DOHH2 (cell line): ENCODE measurements around the gene DISP2.
A peak's percentile ranks its signal among the peaks of the same experiment; 100 is the strongest.

ENCODE experiments used
- H3F3A ChIP-seq: fragments of 200-600 bp; sonication (generic), shearing (Covaris generic); 2 replicates; pipeline ENCODE4 v1.6.0; 2016; ENCODE audit warnings: antibody characterized with exemption, mild to moderate bottlenecking; ENCODE audit not compliant: control insufficient read depth, insufficient read depth
- H3K27ac ChIP-seq: fragments of 200-600 bp; sonication (generic); 2 replicates; pipeline ENCODE4 v1.5.1; 2014; ENCODE audit warnings: low read depth, mild to moderate bottlenecking, low read length, moderate library complexity
- H3K27me3 ChIP-seq: fragments of 200-600 bp; sonication (generic); 2 replicates; pipeline ENCODE4 v1.6.1; 2014; ENCODE audit warnings: mild to moderate bottlenecking, low read length, mixed read lengths; ENCODE audit not compliant: control insufficient read depth
- H3K36me3 ChIP-seq: fragments of 200-600 bp; sonication (generic); 2 replicates; pipeline ENCODE4 v1.6.1; 2014; ENCODE audit warnings: mild to moderate bottlenecking, low read length, moderate library complexity, mixed read lengths; ENCODE audit not compliant: control insufficient read depth
- H3K4me1 ChIP-seq: fragments of 200-600 bp; sonication (generic); 2 replicates; pipeline ENCODE4 v1.6.1; 2014; ENCODE audit warnings: mild to moderate bottlenecking, low read length, mixed read lengths; ENCODE audit not compliant: control insufficient read depth
- H3K4me2 ChIP-seq: fragments of 200-600 bp; sonication (generic); 2 replicates; pipeline ENCODE4 v1.6.0; 2014; ENCODE audit warnings: mild to moderate bottlenecking, low read length, moderate library complexity
- H3K4me3 ChIP-seq: fragments of 200-600 bp; sonication (generic); 2 replicates; pipeline ENCODE4 v1.5.1; 2014; ENCODE audit warnings: mild to moderate bottlenecking, low read length, mixed read lengths
- H3K79me2 ChIP-seq: fragments of 200-600 bp; sonication (generic); 2 replicates; pipeline ENCODE4 v1.6.1; 2014; ENCODE audit warnings: mild to moderate bottlenecking, low read length, mixed read lengths; ENCODE audit not compliant: control insufficient read depth
- H3K9me2 ChIP-seq: fragments of 200-600 bp; sonication (generic); replicated peaks from 2 replicates; pipeline ENCODE4 v1.6.1; 2014; ENCODE audit warnings: mild to moderate bottlenecking, low read length, mixed read lengths; ENCODE audit not compliant: control insufficient read depth
- H3K9me3 ChIP-seq: fragments of 200-600 bp; sonication (generic); 2 replicates; pipeline ENCODE4 v1.6.1; 2014; ENCODE audit warnings: antibody characterized with exemption, low read length, mixed read lengths; ENCODE audit not compliant: control insufficient read depth, insufficient read depth
- H4K20me1 ChIP-seq: fragments of 200-600 bp; sonication (generic); 2 replicates; pipeline ENCODE4 v1.6.0; 2014; ENCODE audit warnings: low read depth, mild to moderate bottlenecking, antibody characterized with exemption, low read length, moderate library complexity; ENCODE audit not compliant: control insufficient read depth, insufficient read depth
- CTCF ChIP-seq: fragments of 200-600 bp; sonication (generic); IDR thresholded peaks from one replicate; pipeline ENCODE4 v1.5.1; 2014; ENCODE audit warnings: antibody characterized with exemption, mild to moderate bottlenecking, low read depth, low read length; ENCODE audit not compliant: poor library complexity, severe bottlenecking
- EZH2phosphoT487 ChIP-seq: fragments of 200-600 bp; sonication (generic); IDR thresholded peaks from 2 replicates; pipeline ENCODE4 v1.6.1; 2017; ENCODE audit warnings: borderline replicate concordance, mild to moderate bottlenecking, antibody characterized with exemption, low read length, moderate library complexity, mixed read lengths

The DISP2 gene

DNA sequence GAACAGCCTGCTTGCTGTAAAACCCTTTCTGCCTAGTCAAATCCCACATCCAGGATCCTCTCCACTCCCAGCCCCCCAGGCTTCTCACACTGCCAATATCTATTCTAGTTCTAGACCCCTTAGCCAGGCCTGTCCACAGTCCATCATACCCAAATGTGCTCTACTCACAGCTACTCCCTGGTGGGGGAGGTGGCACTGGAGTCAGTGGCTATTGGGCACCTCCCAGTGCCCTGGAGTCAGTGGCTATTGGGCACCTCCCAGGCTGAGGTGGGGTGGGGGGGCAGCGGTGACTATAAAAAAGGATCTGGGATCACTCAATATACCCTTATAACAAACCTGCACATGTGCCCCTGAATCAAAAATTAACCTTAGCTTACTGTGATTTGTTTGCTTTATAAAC, 773 bp upstream of the DISP2 start:
- Histone ChIP-seq H3K4me2 (peak overlapping the region; percentile 83), H3K4me3 (peak overlapping the region; percentile 75), H3K4me1 (peaks cover 12% of the 10 kb centered on the region), H3K27ac (no peak overlapping the region), H3F3A (no peaks in the 10 kb centered on the region), H3K36me3 (no peaks in the 10 kb centered on the region), H4K20me1 (no peaks in the 10 kb centered on the region), H3K9me3 (no peaks in the 10 kb centered on the region), H3K9me2 (no peaks in the 10 kb centered on the region), H3K27me3 (peaks cover 8% of the 10 kb centered on the region; the same call in 1 of the 2 replicates), H3K79me2 (no peaks in the 10 kb centered on the region)
- TF ChIP-seq EZH2phosphoT487 (no peak), CTCF (no peak)

GRCh38 chr15:40358471-40359353, 693 bp downstream of the DISP2 start:
- Histone ChIP-seq H3K4me2 (peak overlapping the region; percentile 83), H3K9me2 (no peaks in the 10 kb centered on the region), H3F3A (no peaks in the 10 kb centered on the region), H3K79me2 (no peaks in the 10 kb centered on the region), H3K9me3 (no peaks in the 10 kb centered on the region), H3K27me3 (peaks cover under 1% of the 10 kb centered on the region; the same call in 1 of the 2 replicates), H3K36me3 (no peaks in the 10 kb centered on the region), H4K20me1 (no peaks in the 10 kb centered on the region), H3K4me3 (peak overlapping the region; percentile 75), H3K4me1 (peaks cover 12% of the 10 kb centered on the region), H3K27ac (no peak overlapping the region)
- TF ChIP-seq EZH2phosphoT487, result no peak
- peak; percentile 50 for TF ChIP-seq CTCF

DNA sequence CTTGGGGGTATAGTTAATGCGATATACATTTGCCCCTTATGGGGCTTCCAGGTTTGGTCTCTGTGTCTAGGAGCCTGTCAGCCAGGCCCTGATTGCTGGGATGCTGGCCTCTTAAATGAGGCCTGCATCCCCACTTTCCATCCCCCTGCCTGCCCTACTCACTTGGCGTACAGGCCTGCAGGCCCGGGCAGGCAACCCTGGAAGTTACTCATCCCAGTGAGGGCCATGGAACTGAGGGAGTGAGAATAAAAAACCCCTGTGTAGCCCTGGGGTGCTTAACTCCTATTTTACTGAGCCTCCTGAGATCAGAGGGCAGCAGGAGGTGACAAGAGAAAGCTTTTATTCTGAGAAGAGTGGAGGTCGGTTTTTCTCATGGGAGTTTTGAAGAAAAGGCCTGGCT, 2.0 kb downstream of the DISP2 start:
- no peaks in the 10 kb centered on the region for H4K20me1 ChIP-seq
- H3K4me1 ChIP-seq, result peaks cover 12% of the 10 kb centered on the region
- H3K4me2 ChIP-seq, result no peak overlapping the region
- H3K36me3 ChIP-seq, result no peaks in the 10 kb centered on the region
- H3K9me3 ChIP-seq, result no peaks in the 10 kb centered on the region
- no peaks in the 10 kb centered on the region for H3K79me2 ChIP-seq
- no peaks in the 10 kb centered on the region for H3F3A ChIP-seq
- H3K27me3 ChIP-seq, result no peaks in the 10 kb centered on the region
- H3K27ac ChIP-seq, result no peak overlapping the region
- no peaks in the 10 kb centered on the region for H3K9me2 ChIP-seq
- TF ChIP-seq CTCF, result no peak
- TF ChIP-seq EZH2phosphoT487, result no peak
- H3K4me3 ChIP-seq, result no peak overlapping the region
